ENCODE data around the gene FXYD4.

DNA sequence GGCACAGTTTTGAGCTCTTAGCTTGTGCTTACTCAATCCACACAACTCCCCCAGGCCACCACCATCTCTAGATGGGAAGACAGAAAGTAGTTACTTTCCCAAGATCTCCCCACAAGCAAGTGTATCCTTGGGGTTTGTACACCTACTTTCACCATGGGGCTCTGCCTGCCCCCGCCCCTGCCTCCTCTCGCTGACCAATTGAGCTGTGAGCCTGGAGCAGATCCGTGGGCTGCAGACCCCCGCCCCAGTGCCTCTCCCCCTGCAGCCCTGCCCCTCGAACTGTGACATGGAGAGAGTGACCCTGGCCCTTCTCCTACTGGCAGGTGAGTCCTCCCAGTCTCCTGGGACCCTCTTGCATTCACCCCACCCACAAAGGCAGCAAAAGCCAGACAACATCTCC, 2.0 kb downstream of the FXYD4 start:
- TF ChIP-seq, protein P1, sequence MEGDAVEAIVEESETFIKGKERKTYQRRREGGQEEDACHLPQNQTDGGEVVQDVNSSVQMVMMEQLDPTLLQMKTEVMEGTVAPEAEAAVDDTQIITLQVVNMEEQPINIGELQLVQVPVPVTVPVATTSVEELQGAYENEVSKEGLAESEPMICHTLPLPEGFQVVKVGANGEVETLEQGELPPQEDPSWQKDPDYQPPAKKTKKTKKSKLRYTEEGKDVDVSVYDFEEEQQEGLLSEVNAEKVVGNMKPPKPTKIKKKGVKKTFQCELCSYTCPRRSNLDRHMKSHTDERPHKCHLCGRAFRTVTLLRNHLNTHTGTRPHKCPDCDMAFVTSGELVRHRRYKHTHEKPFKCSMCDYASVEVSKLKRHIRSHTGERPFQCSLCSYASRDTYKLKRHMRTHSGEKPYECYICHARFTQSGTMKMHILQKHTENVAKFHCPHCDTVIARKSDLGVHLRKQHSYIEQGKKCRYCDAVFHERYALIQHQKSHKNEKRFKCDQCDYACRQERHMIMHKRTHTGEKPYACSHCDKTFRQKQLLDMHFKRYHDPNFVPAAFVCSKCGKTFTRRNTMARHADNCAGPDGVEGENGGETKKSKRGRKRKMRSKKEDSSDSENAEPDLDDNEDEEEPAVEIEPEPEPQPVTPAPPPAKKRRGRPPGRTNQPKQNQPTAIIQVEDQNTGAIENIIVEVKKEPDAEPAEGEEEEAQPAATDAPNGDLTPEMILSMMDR (conservative IDR thresholded peaks at IDR 0.05; ENCODE audit: low read length), result no peak
- TF ChIP-seq EZH2phosphoT487 (IDR thresholded peaks at IDR 0.05; ENCODE audit: borderline replicate concordance), result no peak
